Measurements from ENCODE around the gene PNO1.
A peak's percentile ranks its signal among the peaks of the same experiment; 100 is the strongest.

PNO1 gene

DNA sequence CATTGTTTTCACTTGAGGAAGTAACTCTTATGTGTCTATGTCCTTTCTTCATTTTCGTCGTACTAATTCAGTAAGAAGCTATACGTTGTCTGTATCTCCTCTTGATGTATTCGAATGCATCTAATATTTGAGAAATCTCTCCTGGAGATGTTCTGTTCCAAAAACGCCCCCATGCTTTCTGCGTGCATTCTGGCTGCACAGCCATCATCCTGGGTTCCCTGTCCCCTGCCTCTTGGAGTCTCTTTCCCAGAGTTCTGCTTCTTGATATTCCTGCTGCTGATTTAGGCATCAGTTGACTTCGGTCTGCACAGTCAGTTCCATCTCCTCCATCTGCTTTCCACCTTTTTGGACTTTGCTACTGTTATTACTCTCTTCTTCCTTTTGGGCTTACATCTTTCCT is 13.5 kb downstream of the PNO1 start:
- TF ChIP-seq, protein P1, sequence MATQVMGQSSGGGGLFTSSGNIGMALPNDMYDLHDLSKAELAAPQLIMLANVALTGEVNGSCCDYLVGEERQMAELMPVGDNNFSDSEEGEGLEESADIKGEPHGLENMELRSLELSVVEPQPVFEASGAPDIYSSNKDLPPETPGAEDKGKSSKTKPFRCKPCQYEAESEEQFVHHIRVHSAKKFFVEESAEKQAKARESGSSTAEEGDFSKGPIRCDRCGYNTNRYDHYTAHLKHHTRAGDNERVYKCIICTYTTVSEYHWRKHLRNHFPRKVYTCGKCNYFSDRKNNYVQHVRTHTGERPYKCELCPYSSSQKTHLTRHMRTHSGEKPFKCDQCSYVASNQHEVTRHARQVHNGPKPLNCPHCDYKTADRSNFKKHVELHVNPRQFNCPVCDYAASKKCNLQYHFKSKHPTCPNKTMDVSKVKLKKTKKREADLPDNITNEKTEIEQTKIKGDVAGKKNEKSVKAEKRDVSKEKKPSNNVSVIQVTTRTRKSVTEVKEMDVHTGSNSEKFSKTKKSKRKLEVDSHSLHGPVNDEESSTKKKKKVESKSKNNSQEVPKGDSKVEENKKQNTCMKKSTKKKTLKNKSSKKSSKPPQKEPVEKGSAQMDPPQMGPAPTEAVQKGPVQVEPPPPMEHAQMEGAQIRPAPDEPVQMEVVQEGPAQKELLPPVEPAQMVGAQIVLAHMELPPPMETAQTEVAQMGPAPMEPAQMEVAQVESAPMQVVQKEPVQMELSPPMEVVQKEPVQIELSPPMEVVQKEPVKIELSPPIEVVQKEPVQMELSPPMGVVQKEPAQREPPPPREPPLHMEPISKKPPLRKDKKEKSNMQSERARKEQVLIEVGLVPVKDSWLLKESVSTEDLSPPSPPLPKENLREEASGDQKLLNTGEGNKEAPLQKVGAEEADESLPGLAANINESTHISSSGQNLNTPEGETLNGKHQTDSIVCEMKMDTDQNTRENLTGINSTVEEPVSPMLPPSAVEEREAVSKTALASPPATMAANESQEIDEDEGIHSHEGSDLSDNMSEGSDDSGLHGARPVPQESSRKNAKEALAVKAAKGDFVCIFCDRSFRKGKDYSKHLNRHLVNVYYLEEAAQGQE (IDR thresholded peaks at IDR 0.05; ENCODE audit: insufficient read depth in 1 of 2, low read depth in 2 of 2, low read length in 2 of 2): no peak
- no peak for TF ChIP-seq FOXP2 (optimal IDR thresholded peaks at IDR 0.05; ENCODE audit: borderline replicate concordance, extremely low read depth, extremely low read length, insufficient read depth)
- no peak for TF ChIP-seq SIN3A (IDR thresholded peaks at IDR 0.05; ENCODE audit: borderline replicate concordance, insufficient read depth, low read length)
- TF ChIP-seq POLR2AphosphoS5 (IDR thresholded peaks at IDR 0.05; ENCODE audit: low read depth, low read length): no peak
- TF ChIP-seq TAF1 (IDR thresholded peaks at IDR 0.05; ENCODE audit: borderline replicate concordance, insufficient read depth, low read length): no peak

DNA sequence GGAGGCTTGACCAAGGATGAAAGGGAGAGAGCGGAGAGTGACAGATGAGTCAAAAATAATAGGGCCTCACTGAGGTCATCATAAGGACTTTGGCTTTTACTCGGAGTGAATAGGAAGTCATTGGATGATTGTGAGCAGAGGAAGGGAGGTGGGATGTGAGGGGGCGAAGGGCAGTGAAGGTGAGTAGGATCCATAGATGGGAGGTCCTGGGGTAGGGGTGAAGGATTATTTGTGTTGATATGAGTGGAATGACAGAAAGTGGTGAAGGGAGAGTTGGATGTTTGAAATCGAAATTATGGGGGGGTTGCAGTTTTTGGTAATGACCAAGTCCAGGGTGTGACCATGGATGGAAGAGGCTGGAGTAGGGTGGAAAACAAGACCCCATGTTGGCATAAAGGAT is 14.0 kb downstream of the PNO1 start:
- no peak for TF ChIP-seq POLR2AphosphoS5 (IDR thresholded peaks at IDR 0.05; ENCODE audit: low read depth, low read length)
- TF ChIP-seq TAF1 (IDR thresholded peaks at IDR 0.05; ENCODE audit: borderline replicate concordance, insufficient read depth, low read length): no peak
- TF ChIP-seq SIN3A (IDR thresholded peaks at IDR 0.05; ENCODE audit: borderline replicate concordance, insufficient read depth, low read length): no peak
- TF ChIP-seq FOXP2 (optimal IDR thresholded peaks at IDR 0.05; ENCODE audit: borderline replicate concordance, extremely low read depth, extremely low read length, insufficient read depth): no peak
- TF ChIP-seq, protein P1 (IDR thresholded peaks at IDR 0.05; ENCODE audit: insufficient read depth in 1 of 2, low read depth in 2 of 2, low read length in 2 of 2): no peak

DNA sequence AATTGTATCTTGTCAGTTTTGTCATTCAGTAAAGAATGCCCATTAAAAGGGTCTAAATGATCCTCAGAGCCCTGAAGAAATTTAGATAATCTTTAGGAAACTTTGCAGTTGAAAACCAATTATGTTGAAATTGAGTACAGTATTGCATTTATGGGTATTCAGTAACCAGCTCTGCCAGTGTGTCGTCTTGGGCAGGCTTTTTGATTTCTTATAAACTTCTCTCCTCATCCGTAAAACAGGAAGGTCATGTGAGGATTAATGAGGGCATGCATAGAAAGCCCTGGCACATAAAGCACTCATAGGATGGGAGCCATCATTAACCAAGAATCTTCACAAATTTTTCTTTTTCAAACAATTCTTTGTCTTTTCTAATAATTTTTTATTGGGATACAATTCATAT is 14.8 kb downstream of the PNO1 start:
- TF ChIP-seq TAF1 (IDR thresholded peaks at IDR 0.05; ENCODE audit: borderline replicate concordance, insufficient read depth, low read length) (no peak), FOXP2 (optimal IDR thresholded peaks at IDR 0.05; ENCODE audit: borderline replicate concordance, extremely low read depth, extremely low read length, insufficient read depth) (no peak), POLR2AphosphoS5 (IDR thresholded peaks at IDR 0.05; ENCODE audit: low read depth, low read length) (no peak), SIN3A (IDR thresholded peaks at IDR 0.05; ENCODE audit: borderline replicate concordance, insufficient read depth, low read length) (no peak)
- TF ChIP-seq, protein P1 (IDR thresholded peaks at IDR 0.05; ENCODE audit: insufficient read depth in 1 of 2, low read depth in 2 of 2, low read length in 2 of 2): no peak

DNA sequence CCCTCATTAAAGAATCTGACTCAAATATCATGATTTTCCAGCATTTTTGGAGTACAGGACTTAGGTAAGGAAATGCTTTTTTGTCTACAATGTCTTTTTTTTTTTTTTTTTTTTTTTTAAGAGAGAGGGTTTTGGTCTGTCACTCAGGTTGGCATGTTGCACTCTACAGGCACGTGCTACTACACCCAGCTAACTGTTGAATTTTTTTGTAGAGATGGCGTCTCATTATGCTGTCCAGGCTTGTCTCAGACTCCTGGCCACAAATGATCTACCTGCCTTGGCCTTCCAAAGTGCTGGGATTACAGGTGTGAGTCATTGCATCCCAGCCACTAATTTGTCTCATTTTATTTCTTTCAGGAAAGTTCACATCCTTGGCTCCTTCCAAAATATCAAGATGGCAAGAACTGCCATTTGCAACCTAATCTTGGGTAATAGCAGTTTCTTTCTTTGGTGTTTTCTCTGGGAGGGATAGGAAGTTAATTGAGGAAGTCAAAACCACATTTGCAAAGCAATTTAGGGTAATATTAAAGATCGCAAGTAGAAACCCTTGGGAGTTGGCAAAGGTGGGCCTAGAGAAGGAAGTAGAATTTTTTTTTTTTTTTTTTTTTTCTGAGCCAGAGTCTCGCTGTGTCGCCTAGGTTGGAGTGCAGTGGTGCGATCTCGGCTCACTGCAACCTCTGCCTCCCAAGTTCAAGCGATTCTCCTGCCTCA is 15.5 kb downstream of the PNO1 start:
- TF ChIP-seq, protein P1 (IDR thresholded peaks at IDR 0.05; ENCODE audit: insufficient read depth in 1 of 2, low read depth in 2 of 2, low read length in 2 of 2): no peak
- TF ChIP-seq SIN3A (IDR thresholded peaks at IDR 0.05; ENCODE audit: borderline replicate concordance, insufficient read depth, low read length) (no peak), POLR2AphosphoS5 (IDR thresholded peaks at IDR 0.05; ENCODE audit: low read depth, low read length) (0 out of 2 replicates have a peak, but pooled peaks have one; percentile 18)

Measured in PFSK-1 (cell line).